CD8-positive, alpha-beta memory T cell (primary cell): ENCODE results near the gene KDM7A. TPM values are rescaled to one million over a fixed set of nuclear protein-coding genes. Genes with fewer than 3 reads are reported as not detected.
"Not testable (repeated sequence)": the region's sequence is repeated elsewhere in the genome, so short reads cannot be mapped to it uniquely, and the experiment has no call there.

Experiments
- CTCF ChIA-PET: fragments of 350-600 bp; sonication (Branson Sonifier 250); formaldehyde crosslinking; loops from one replicate; lab custom pipeline; 2021; ENCODE audit warnings: antibody characterized with exemption; lab: Charles Lee
- POLR2A ChIA-PET: fragments of 350-600 bp; sonication (Branson Sonifier 250); formaldehyde crosslinking; loops from one replicate; lab custom pipeline; 2021; ENCODE audit warnings: antibody characterized with exemption; lab: Charles Lee
- DNase-seq, 5 donors: peaks; one replicate each; pipeline versions ENCODE4 v3.0.0 to v3.0.0-alpha.2; 2020 to 2022; ENCODE audit warnings: mixed read lengths in 1 of 5
- H3K27ac ChIP-seq: one replicate; pipeline ENCODE4 v1.7.0; 2013; ENCODE audit warnings: low read depth, mild to moderate bottlenecking, low read length, moderate library complexity
- H3K27me3 ChIP-seq: 2 replicates; pipeline ENCODE4 v1.7.0; 2013; ENCODE audit warnings: low read length, mild to moderate bottlenecking; ENCODE audit not compliant: insufficient read depth, poor library complexity, severe bottlenecking
- H3K36me3 ChIP-seq: 2 replicates; pipeline ENCODE4 v1.7.0; 2013; ENCODE audit warnings: mild to moderate bottlenecking, low read length, moderate library complexity; ENCODE audit not compliant: insufficient read depth
- H3K4me1 ChIP-seq: 2 replicates; pipeline ENCODE4 v1.7.0; 2013; ENCODE audit warnings: mild to moderate bottlenecking, low read length, moderate library complexity; ENCODE audit not compliant: insufficient read depth
- H3K4me3 ChIP-seq: 2 replicates; pipeline ENCODE4 v1.7.0; 2013; ENCODE audit warnings: mild to moderate bottlenecking, low read length
- H3K9me3 ChIP-seq: 2 replicates; pipeline ENCODE4 v1.7.0; 2013; ENCODE audit warnings: mild to moderate bottlenecking, low read length
- H3K27ac Mint-ChIP-seq, 8 donors: one replicate each; pipeline ENCODE4 v1.8.0; 2020 to 2021; ENCODE audit warnings: mixed read lengths in 8 of 8, mild to moderate bottlenecking in 6 of 8, inconsistent platforms in 3 of 8, moderate library complexity in 3 of 8
- H3K27me3 Mint-ChIP-seq, 2 donors: one replicate each; pipeline ENCODE4 v1.8.0; 2020 to 2021; ENCODE audit warnings: mixed read lengths in 2 of 2, mild to moderate bottlenecking in 1 of 2, moderate library complexity in 1 of 2
- H3K36me3 Mint-ChIP-seq, 3 donors: one replicate each; pipeline ENCODE4 v1.8.0; 2020 to 2021; ENCODE audit warnings: mixed read lengths in 3 of 3, inconsistent platforms in 1 of 3, mild to moderate bottlenecking in 1 of 3
- H3K4me1 Mint-ChIP-seq, 3 donors: one replicate each; pipeline ENCODE4 v1.8.0; 2020 to 2021; ENCODE audit warnings: mixed read lengths in 3 of 3, inconsistent platforms in 1 of 3, mild to moderate bottlenecking in 1 of 3
- H3K4me3 Mint-ChIP-seq, 7 donors: one replicate each; pipeline ENCODE4 v1.8.0; 2020 to 2021; ENCODE audit warnings: mixed read lengths in 7 of 7, mild to moderate bottlenecking in 6 of 7, moderate library complexity in 4 of 7, inconsistent platforms in 2 of 7
- H3K9me3 Mint-ChIP-seq, 5 donors: one replicate each; pipeline ENCODE4 v1.8.0; 2020 to 2022; ENCODE audit warnings: mixed read lengths in 5 of 5, mild to moderate bottlenecking in 3 of 5, moderate library complexity in 2 of 5, inconsistent platforms in 1 of 5
- polyA plus RNA-seq: library from polyadenylated mRNA; unstranded; fragments of 300-500 nt; fragmentation: Illumina TruSeq; gene quantifications from one replicate; pipeline ENCODE4 v1.2.3, GENCODE V29; 2021
- total RNA-seq, 2 experiments: library from RNA; stranded (reverse); gene quantifications; one replicate each; pipeline ENCODE4 v1.2.3, GENCODE V29; 2021

KDM7A gene
- total and polyA plus RNA-seq, 3 experiments from 2014 or later: 3.5 to 8.5 (median 8.2) TPM

- no peaks in the 10 kb centered on the region for H3K27me3 Mint-ChIP-seq
- ChIA-PET POLR2A (no interaction called here), CTCF (no interaction called here)
- peak overlapping the region in 1 of 8 donors; percentile 2 for H3K27ac Mint-ChIP-seq
- DNase-seq: no peak
- H3K4me3 ChIP-seq: no peak overlapping the region
- no peaks in the 10 kb centered on the region for H3K9me3 Mint-ChIP-seq
- H3K36me3 ChIP-seq: peaks cover 13% of the 10 kb centered on the region
- H3K9me3 ChIP-seq: no peaks in the 10 kb centered on the region
- no peak overlapping the region for H3K4me3 Mint-ChIP-seq
- no peak overlapping the region for H3K27ac ChIP-seq
- peaks cover 18 to 38% (median 37%) of the 10 kb centered on the region in 3 donors for H3K4me1 Mint-ChIP-seq
- H3K27me3 ChIP-seq: no peaks in the 10 kb centered on the region
- H3K36me3 Mint-ChIP-seq: peaks cover 0 to 55% (median 10%) of the 10 kb centered on the region in 3 donors
- H3K4me1 ChIP-seq: no peaks in the 10 kb centered on the region
Measured at GRCh38 chr7:140136073-140136472, 40.7 kb downstream of the KDM7A start.

DNA sequence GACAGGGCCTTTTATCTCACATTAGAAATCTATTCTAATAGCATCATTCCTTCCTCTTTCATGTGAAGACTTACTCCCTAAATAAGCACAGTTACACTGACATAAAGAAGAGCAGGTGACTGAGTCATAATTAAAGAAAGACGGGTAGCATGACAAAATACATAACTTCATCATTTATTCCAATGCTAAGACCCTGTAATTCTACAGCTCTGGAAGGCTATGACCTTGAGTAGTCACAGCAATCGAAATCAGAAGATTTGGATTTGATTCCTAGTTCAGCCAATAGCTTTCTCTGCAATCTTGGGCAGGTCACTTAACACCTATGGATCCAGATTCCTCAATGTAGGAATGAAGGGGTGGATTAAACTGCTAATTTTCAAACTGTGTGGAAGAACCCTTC is 42.7 kb downstream of the KDM7A start:
- CTCF ChIA-PET: interaction anchor here (0.6 kb wide), 1 partner anchor 636 kb away, joined by 4 read pairs; no protein-coding TSS in a partner anchor
- no peaks in the 10 kb centered on the region for H3K9me3 Mint-ChIP-seq
- no peaks in the 10 kb centered on the region for H3K4me1 ChIP-seq

DNA sequence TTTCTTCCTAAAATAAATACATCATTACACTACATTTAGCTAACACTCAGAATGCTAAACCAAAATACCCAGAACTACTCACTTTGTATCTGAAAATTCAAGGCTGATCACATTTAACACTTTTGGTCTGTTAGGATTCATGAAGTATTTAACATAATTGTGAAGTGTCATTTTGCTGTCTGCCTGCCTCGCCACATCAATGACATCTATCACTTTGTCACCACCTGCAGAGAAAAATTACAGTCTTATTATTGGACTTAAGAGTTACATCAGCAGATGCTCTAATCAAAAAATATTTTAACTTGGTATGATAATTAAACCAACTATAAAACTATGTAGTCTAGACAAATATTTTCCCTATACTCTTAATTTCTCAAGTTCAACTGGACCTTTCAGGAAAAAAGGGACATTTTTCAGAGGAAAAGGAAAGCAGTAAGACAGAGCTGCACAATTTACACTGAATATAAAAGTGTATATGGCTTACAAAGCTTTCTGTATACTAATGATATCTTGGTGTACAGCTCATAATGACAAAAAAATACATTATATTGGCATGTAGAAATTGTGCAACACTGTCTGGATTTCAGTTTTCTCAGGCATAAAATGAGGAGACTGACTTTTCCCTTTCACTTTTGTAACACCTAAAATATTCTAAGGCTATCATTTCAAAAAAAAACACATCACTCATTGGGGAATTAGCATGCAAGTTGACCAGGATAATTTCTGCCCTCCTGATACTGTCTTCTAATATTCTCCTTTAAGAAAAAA is 49.2 kb downstream of the KDM7A start:
- CTCF ChIA-PET: no interaction called here

More for the DNA sequence above, 42.7 kb downstream of the KDM7A start:
- H3K4me1 Mint-ChIP-seq: peaks cover 11 to 31% (median 18%) of the 10 kb centered on the region in 3 donors
- Histone ChIP-seq H3K36me3 (peaks cover 16% of the 10 kb centered on the region), H3K4me3 (no peak overlapping the region), H3K9me3 (no peaks in the 10 kb centered on the region), H3K27me3 (no peaks in the 10 kb centered on the region), H3K27ac (no peak overlapping the region)
- no peak overlapping the region for H3K4me3 Mint-ChIP-seq
- no peak for DNase-seq
- H3K27me3 Mint-ChIP-seq: no peaks in the 10 kb centered on the region
- no peak overlapping the region for H3K27ac Mint-ChIP-seq
- POLR2A ChIA-PET: no interaction called here
- peaks cover 2 to 66% (median 13%) of the 10 kb centered on the region in 3 donors for H3K36me3 Mint-ChIP-seq

GRCh38 chr7:140126435-140127034 is 50.2 kb downstream of the KDM7A start:
- H3K27me3 Mint-ChIP-seq: no peaks in the 10 kb centered on the region
- Histone ChIP-seq H3K27ac (no peak overlapping the region), H3K4me1 (no peaks in the 10 kb centered on the region), H3K9me3 (no peaks in the 10 kb centered on the region), H3K27me3 (no peaks in the 10 kb centered on the region), H3K36me3 (peaks cover 12% of the 10 kb centered on the region), H3K4me3 (no peak overlapping the region)
- H3K27ac Mint-ChIP-seq: no peak overlapping the region
- CTCF ChIA-PET: no interaction called here
- peaks cover 0 to 10% (median 4%) of the 10 kb centered on the region in 3 donors for H3K4me1 Mint-ChIP-seq
- H3K36me3 Mint-ChIP-seq: peaks cover 4 to 82% (median 22%) of the 10 kb centered on the region in 3 donors
- DNase-seq: no peak
- POLR2A ChIA-PET: no interaction called here
- H3K4me3 Mint-ChIP-seq: no peak overlapping the region
- no peaks in the 10 kb centered on the region for H3K9me3 Mint-ChIP-seq

More for the DNA sequence above, 49.2 kb downstream of the KDM7A start:
- Mint-ChIP-seq H3K27me3 (no peaks in the 10 kb centered on the region), H3K4me1 (peaks cover 0 to 12% (median 5%) of the 10 kb centered on the region in 3 donors), H3K36me3 (peaks cover 4 to 82% (median 24%) of the 10 kb centered on the region in 3 donors), H3K27ac (peak overlapping the region in 4 of 8 donors; percentile 27 to 88 (median 38)), H3K4me3 (no peak overlapping the region), H3K9me3 (no peaks in the 10 kb centered on the region)
- DNase-seq: no peak
- POLR2A ChIA-PET: no interaction called here
- no peaks in the 10 kb centered on the region for H3K27me3 ChIP-seq
- no peaks in the 10 kb centered on the region for H3K4me1 ChIP-seq
- H3K9me3 ChIP-seq: no peaks in the 10 kb centered on the region
- peaks cover 19% of the 10 kb centered on the region for H3K36me3 ChIP-seq
- H3K4me3 ChIP-seq: no peak overlapping the region
- no peak overlapping the region for H3K27ac ChIP-seq

GRCh38 chr7:140122965-140123364 is 53.8 kb downstream of the KDM7A start:
- no peaks in the 10 kb centered on the region for H3K9me3 Mint-ChIP-seq
- H3K4me1 Mint-ChIP-seq: no peaks in the 10 kb centered on the region
- Histone ChIP-seq H3K4me1 (no peaks in the 10 kb centered on the region), H3K9me3 (no peaks in the 10 kb centered on the region), H3K27ac (no peak overlapping the region), H3K27me3 (no peaks in the 10 kb centered on the region), H3K36me3 (peaks cover 6% of the 10 kb centered on the region), H3K4me3 (no peak overlapping the region)
- H3K27ac Mint-ChIP-seq: peak overlapping the region in 1 of 8 donors; percentile 17
- no peak for DNase-seq
- no peak overlapping the region for H3K4me3 Mint-ChIP-seq
- POLR2A ChIA-PET: no interaction called here
- H3K27me3 Mint-ChIP-seq: no peaks in the 10 kb centered on the region
- CTCF ChIA-PET: no interaction called here
- H3K36me3 Mint-ChIP-seq: peaks cover 0 to 86% (median 19%) of the 10 kb centered on the region in 3 donors

GRCh38 chr7:140121326-140121725 is 55.5 kb downstream of the KDM7A start:
- CTCF ChIA-PET: no interaction called here
- H3K4me1 Mint-ChIP-seq: no peaks in the 10 kb centered on the region

DNA sequence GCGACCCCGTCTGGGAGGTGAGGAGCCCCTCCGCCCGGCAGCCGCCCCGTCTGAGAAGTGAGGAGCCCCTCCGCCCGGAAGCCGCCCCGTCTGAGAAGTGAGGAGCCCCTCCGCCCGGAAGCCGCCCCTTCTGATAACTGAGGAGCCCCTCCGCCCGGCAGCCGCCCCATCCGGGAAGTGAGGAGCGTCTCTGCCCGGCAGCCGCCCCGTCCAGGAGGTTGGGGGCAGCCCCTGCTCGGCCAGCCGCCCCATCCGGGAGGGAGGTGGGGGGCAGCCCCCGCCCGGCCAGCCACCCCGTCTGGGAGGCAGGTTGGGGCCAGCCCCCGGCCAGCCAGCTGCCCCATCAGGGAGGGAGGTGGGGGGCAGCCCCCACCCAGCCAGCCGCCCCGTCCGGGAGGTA is 62.0 kb downstream of the KDM7A start:
- H3K4me3 Mint-ChIP-seq, H3K4me3 ChIP-seq, H3K36me3 ChIP-seq, H3K9me3 ChIP-seq, H3K27ac ChIP-seq, H3K27me3 Mint-ChIP-seq, H3K4me1 Mint-ChIP-seq, H3K4me1 ChIP-seq, H3K27me3 ChIP-seq, H3K27ac Mint-ChIP-seq, H3K9me3 Mint-ChIP-seq, POLR2A ChIA-PET, CTCF ChIA-PET, DNase-seq: not testable (repeated sequence)
- peaks cover 8 to 76% (median 16%) of the 10 kb centered on the region in 3 donors for H3K36me3 Mint-ChIP-seq

More at GRCh38 chr7:140121326-140121725, 55.5 kb downstream of the KDM7A start:
- no peak overlapping the region for H3K4me3 ChIP-seq
- Mint-ChIP-seq H3K36me3 (peaks cover 0 to 85% (median 12%) of the 10 kb centered on the region in 3 donors), H3K4me3 (no peak overlapping the region), H3K27me3 (no peaks in the 10 kb centered on the region), H3K9me3 (no peaks in the 10 kb centered on the region), H3K27ac (peak overlapping the region in 1 of 8 donors; percentile 57)
- DNase-seq: no peak
- peaks cover 6% of the 10 kb centered on the region for H3K36me3 ChIP-seq
- H3K4me1 ChIP-seq: no peaks in the 10 kb centered on the region
- H3K27me3 ChIP-seq: no peaks in the 10 kb centered on the region
- no peak overlapping the region for H3K27ac ChIP-seq
- H3K9me3 ChIP-seq: no peaks in the 10 kb centered on the region
- POLR2A ChIA-PET: no interaction called here

- H3K27me3 ChIP-seq, H3K4me3 ChIP-seq, CTCF ChIA-PET, H3K9me3 Mint-ChIP-seq, H3K27ac ChIP-seq, H3K4me1 Mint-ChIP-seq, H3K4me1 ChIP-seq, H3K4me3 Mint-ChIP-seq, H3K27me3 Mint-ChIP-seq, H3K9me3 ChIP-seq, H3K36me3 ChIP-seq: not testable (repeated sequence)
- POLR2A ChIA-PET: interaction anchor here (0.5 kb wide), 1 partner anchor 98 kb away, joined by 3 read pairs; no protein-coding TSS in a partner anchor
- peak overlapping the region in 1 of 8 donors; percentile 36 for H3K27ac Mint-ChIP-seq
- DNase-seq: peak in 2 of 5 donors; percentile 0 to 32
- H3K36me3 Mint-ChIP-seq: peaks cover 13 to 75% (median 30%) of the 10 kb centered on the region in 3 donors
Measured at GRCh38 chr7:140108777-140109176, 68.0 kb downstream of the KDM7A start.
